ENCODE results near the gene HS1BP3. TPM values are rescaled to one million over a fixed set of nuclear protein-coding genes. Genes with fewer than 3 reads are reported as not detected.
A peak's percentile ranks its signal among the peaks of the same experiment; 100 is the strongest.

HS1BP3 gene
- total and polyA plus RNA-seq, 2 of the 13 experiments (the other 11 are each of a cell fraction or from before 2014, with no cell fraction given), result 15.2 to 22.0 TPM

DNA sequence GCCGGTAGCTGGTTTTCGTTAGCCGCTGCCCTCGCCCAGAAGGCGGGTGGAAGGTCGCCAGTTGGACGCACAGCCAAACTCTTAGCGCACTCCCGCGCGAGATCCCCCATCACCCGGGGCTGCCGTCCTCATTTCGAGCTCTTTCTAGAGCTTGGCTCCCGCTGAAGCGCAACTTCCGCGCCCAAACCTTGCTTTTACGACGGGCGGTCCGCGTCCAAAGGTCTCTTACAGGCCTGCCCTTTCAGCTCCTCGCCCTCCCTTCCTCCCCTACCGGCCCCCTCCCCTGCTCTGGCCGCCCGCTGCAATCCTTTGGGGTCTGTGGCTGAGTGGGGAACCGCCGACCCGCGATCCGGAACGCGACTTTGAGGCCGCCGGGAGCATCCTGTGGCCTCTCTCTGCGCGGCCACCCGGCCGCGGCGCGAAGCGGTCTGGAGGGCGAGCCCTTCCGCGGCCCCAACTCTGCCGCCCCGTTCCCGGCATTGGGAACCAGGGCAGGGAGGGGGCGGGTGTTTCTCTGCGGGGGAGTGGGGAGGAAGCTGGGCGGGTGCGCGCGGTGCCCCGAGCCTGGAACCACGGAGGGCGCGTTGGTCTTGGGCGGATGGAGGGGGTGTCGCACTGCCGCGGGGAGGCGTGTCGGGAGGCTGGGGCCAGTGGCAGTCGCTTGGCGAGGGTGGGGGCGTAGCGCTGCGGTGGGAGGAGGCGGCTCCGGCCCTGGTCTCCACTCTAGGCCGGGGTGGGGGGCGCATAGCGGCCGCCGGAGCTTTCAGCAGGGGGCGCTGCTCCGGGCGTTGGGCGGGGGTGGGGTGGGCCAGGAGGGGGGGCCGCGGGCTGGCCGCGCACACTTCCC, 15.6 kb upstream of the HS1BP3 start, which contains the start of gene GDF7 (continued):
- TF ChIP-seq MEIS1 (CRISPR knock-in tag; IDR thresholded peaks at IDR 0.05; ENCODE audit: borderline replicate concordance) (peak; percentile 41; the same call in 1 of the 2 replicates), ZNF460 (CRISPR knock-in tag; IDR thresholded peaks at IDR 0.05; ENCODE audit: borderline replicate concordance) (no peak), ZNF556 (CRISPR knock-in tag; IDR thresholded peaks at IDR 0.05; ENCODE audit: borderline replicate concordance) (peak; percentile 60; the same call in 1 of the 2 replicates), GATAD2A (CRISPR knock-in tag; IDR thresholded peaks at IDR 0.05) (no peak), ZNF607 (CRISPR knock-in tag; IDR thresholded peaks at IDR 0.05; ENCODE audit: borderline replicate concordance) (0 out of 2 replicates have a peak, but pooled peaks have one; percentile 15)
- TF ChIP-seq, protein P1, sequence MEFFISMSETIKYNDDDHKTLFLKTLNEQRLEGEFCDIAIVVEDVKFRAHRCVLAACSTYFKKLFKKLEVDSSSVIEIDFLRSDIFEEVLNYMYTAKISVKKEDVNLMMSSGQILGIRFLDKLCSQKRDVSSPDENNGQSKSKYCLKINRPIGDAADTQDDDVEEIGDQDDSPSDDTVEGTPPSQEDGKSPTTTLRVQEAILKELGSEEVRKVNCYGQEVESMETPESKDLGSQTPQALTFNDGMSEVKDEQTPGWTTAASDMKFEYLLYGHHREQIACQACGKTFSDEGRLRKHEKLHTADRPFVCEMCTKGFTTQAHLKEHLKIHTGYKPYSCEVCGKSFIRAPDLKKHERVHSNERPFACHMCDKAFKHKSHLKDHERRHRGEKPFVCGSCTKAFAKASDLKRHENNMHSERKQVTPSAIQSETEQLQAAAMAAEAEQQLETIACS (CRISPR knock-in tag; IDR thresholded peaks at IDR 0.05), result 0 out of 2 replicates have a peak, but pooled peaks have one; percentile 0
- TF ChIP-seq, protein P2, sequence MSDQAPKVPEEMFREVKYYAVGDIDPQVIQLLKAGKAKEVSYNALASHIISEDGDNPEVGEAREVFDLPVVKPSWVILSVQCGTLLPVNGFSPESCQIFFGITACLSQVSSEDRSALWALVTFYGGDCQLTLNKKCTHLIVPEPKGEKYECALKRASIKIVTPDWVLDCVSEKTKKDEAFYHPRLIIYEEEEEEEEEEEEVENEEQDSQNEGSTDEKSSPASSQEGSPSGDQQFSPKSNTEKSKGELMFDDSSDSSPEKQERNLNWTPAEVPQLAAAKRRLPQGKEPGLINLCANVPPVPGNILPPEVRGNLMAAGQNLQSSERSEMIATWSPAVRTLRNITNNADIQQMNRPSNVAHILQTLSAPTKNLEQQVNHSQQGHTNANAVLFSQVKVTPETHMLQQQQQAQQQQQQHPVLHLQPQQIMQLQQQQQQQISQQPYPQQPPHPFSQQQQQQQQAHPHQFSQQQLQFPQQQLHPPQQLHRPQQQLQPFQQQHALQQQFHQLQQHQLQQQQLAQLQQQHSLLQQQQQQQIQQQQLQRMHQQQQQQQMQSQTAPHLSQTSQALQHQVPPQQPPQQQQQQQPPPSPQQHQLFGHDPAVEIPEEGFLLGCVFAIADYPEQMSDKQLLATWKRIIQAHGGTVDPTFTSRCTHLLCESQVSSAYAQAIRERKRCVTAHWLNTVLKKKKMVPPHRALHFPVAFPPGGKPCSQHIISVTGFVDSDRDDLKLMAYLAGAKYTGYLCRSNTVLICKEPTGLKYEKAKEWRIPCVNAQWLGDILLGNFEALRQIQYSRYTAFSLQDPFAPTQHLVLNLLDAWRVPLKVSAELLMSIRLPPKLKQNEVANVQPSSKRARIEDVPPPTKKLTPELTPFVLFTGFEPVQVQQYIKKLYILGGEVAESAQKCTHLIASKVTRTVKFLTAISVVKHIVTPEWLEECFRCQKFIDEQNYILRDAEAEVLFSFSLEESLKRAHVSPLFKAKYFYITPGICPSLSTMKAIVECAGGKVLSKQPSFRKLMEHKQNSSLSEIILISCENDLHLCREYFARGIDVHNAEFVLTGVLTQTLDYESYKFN (CRISPR knock-in tag; conservative IDR thresholded peaks at IDR 0.05), result peak; percentile 58
- TF ChIP-seq, protein P3, sequence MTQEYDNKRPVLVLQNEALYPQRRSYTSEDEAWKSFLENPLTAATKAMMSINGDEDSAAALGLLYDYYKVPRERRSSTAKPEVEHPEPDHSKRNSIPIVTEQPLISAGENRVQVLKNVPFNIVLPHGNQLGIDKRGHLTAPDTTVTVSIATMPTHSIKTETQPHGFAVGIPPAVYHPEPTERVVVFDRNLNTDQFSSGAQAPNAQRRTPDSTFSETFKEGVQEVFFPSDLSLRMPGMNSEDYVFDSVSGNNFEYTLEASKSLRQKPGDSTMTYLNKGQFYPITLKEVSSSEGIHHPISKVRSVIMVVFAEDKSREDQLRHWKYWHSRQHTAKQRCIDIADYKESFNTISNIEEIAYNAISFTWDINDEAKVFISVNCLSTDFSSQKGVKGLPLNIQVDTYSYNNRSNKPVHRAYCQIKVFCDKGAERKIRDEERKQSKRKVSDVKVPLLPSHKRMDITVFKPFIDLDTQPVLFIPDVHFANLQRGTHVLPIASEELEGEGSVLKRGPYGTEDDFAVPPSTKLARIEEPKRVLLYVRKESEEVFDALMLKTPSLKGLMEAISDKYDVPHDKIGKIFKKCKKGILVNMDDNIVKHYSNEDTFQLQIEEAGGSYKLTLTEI (CRISPR knock-in tag; conservative IDR thresholded peaks at IDR 0.05), result no peak
- TF ChIP-seq, protein P4, sequence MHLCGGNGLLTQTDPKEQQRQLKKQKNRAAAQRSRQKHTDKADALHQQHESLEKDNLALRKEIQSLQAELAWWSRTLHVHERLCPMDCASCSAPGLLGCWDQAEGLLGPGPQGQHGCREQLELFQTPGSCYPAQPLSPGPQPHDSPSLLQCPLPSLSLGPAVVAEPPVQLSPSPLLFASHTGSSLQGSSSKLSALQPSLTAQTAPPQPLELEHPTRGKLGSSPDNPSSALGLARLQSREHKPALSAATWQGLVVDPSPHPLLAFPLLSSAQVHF (CRISPR knock-in tag; IDR thresholded peaks at IDR 0.05), result no peak
- TF ChIP-seq, protein P5, sequence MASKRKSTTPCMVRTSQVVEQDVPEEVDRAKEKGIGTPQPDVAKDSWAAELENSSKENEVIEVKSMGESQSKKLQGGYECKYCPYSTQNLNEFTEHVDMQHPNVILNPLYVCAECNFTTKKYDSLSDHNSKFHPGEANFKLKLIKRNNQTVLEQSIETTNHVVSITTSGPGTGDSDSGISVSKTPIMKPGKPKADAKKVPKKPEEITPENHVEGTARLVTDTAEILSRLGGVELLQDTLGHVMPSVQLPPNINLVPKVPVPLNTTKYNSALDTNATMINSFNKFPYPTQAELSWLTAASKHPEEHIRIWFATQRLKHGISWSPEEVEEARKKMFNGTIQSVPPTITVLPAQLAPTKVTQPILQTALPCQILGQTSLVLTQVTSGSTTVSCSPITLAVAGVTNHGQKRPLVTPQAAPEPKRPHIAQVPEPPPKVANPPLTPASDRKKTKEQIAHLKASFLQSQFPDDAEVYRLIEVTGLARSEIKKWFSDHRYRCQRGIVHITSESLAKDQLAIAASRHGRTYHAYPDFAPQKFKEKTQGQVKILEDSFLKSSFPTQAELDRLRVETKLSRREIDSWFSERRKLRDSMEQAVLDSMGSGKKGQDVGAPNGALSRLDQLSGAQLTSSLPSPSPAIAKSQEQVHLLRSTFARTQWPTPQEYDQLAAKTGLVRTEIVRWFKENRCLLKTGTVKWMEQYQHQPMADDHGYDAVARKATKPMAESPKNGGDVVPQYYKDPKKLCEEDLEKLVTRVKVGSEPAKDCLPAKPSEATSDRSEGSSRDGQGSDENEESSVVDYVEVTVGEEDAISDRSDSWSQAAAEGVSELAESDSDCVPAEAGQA (IDR thresholded peaks at IDR 0.05; ENCODE audit: low read depth), result no peak
- TF ChIP-seq, protein P5 (CRISPR knock-in tag; IDR thresholded peaks at IDR 0.05; ENCODE audit: borderline replicate concordance), result no peak

Measured in HepG2 (cell line).